ENCODE results near the gene EMID1.

DNA sequence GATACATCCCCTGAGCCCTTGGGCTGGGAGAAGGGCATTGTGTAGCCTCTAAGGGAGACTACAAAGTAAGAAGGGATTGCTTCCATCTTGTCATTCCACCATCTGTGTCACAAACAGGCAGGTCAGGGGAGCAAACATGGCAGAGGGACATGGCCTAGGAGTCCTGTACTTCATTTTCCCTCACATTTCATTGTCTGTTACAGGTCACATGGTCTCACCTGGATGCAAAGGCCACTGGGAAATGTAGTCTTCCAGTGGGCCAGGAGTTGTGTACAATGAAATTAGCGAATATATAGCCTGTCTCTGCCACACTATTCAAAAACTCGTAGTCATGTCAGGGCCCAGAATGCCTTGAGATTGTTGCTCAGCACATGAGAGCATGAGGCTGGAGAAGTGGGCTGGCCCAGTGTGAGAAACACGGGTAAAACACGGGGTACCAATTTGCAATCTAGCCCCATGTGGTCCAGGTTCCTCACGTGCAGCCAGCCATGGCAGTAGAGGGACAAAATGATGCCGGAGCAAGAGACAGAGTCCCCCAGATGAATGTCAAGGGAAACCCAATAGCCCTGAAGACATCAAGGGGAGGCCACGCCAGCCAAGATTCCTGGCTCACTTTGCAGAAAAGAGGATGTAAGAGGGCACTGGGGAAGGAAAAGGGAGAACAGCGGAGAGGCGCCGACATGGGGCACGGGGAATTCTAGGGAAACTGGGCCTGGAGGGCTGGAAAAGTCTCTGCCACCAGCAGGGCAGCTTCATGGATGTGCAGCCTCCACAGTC lies 47.7 kb upstream of the EMID1 start:
- TF ChIP-seq CTCF (IDR thresholded peaks at IDR 0.05) (no peak), POLR2A (IDR thresholded peaks at IDR 0.05) (no peak), POLR2AphosphoS5 (IDR thresholded peaks at IDR 0.05) (no peak)
